Measurements from ENCODE around the gene FSTL5.

DNA sequence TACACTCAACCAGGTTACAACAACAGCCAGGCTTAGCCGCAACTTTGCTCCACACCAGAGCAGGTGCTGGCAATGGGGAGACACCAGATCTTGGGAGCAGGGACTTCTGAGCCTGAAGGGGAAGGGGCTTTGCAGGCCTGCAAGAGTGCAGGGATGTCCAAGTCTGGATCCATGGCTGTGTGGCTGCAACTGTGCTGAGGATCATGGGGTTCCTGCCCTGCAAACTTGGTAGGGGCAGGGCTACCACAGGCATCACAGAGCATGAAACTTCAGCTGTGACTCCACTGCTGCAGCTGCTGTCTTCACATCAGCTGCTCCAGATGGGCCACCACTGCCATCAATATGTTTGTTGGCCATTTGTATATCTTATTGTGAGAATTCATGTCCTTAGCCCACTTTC is 340.4 kb downstream of the FSTL5 start:
- TF ChIP-seq RARB (CRISPR knock-in tag; IDR thresholded peaks at IDR 0.05) (no peak), ARNTL (CRISPR knock-in tag; IDR thresholded peaks at IDR 0.05; ENCODE audit: borderline replicate concordance, low read depth) (no peak), ZNF70 (CRISPR knock-in tag; IDR thresholded peaks at IDR 0.05) (no peak), PPARA (CRISPR knock-in tag; IDR thresholded peaks at IDR 0.05; ENCODE audit: borderline replicate concordance) (no peak), ZNF8 (CRISPR knock-in tag; IDR thresholded peaks at IDR 0.05) (no peak), ISL1 (CRISPR knock-in tag; IDR thresholded peaks at IDR 0.05) (no peak), CSDC2 (CRISPR knock-in tag; IDR thresholded peaks at IDR 0.05) (no peak), PATZ1 (CRISPR knock-in tag; IDR thresholded peaks at IDR 0.05; ENCODE audit: borderline replicate concordance) (no peak), ZFP3 (CRISPR knock-in tag; IDR thresholded peaks at IDR 0.05) (no peak), TCF4 (CRISPR knock-in tag; IDR thresholded peaks at IDR 0.05; ENCODE audit: borderline replicate concordance) (no peak), ZFP30 (CRISPR knock-in tag; IDR thresholded peaks at IDR 0.05) (no peak), ZNF565 (CRISPR knock-in tag; conservative IDR thresholded peaks at IDR 0.05; ENCODE audit: low read depth) (no peak), GLIS3 (CRISPR knock-in tag; IDR thresholded peaks at IDR 0.05) (no peak), TOX (CRISPR knock-in tag; IDR thresholded peaks at IDR 0.05; ENCODE audit: borderline replicate concordance) (no peak)

Measured in SK-N-SH treated with all-trans-retinoic acid at 6 μM for 48 hours (cell line).